ENCODE results near the gene C5orf15. TPM values are rescaled to one million over a fixed set of nuclear protein-coding genes. Genes with fewer than 3 reads are reported as not detected.

Gene C5orf15
- total and polyA plus RNA-seq, 2 experiments from 2014 or later = 37.7 to 61.4 TPM

DNA sequence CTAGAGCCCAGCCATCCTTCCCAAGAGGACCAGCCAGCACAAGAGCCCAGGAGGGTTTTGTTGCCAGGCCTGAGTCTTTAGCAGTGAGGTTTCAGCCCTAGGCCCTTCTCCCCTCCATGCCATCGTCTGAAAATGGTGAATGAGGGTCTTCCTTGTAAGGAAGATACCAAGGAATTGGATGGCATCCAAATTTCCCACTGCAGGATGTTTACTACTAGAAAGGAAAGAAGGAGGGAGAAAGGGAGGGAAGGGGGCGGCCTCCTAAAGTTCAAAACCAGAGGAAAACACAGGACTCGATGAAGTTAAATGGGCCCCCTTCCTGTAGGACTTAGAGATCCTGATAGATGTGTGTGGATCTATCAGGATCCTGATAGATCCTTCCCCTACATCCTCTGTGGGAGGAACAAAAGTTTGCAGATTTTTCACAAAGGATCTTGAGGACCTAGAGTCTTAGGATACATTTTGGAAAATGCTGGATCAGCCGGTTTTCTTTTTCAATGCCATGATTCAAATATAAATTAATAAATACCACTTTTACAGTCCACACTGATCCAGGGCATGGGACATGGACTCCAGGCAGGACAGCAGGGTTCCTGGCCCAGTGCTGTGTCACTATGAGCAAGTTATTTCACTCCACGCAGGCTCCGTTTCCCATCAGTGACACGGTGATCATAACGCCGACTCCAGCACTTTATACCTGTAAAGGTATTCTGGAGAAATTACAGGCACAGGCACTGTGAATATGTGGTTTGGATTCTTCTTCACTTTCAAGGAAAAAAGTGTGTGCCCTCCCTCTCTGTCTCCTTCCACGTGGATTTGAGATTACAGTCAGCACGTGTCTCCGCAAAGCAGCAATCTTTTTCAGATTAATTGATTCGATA is 40.9 kb downstream of the C5orf15 start:
- no peak for ATAC-seq
- Mint-ChIP-seq H3K27me3 (ENCODE audit: insufficient read depth, low read depth, poor library complexity) (peaks cover 12% of the 10 kb centered on the region), H3K4me3 (no peak overlapping the region), H3K36me3 (ENCODE audit: low read depth) (no peaks in the 10 kb centered on the region), H3K9me3 (no peaks in the 10 kb centered on the region), H3K27ac (no peak overlapping the region), H3K4me1 (peaks cover 8% of the 10 kb centered on the region; the same call in 2 of the 3 replicates)
- H2AFZ ChIP-seq = no peak overlapping the region
- TF ChIP-seq STAT1 (IDR thresholded peaks at IDR 0.05; ENCODE audit: unreplicated experiment) = no peak
- TF ChIP-seq NANOG (IDR thresholded peaks at IDR 0.05; ENCODE audit: borderline replicate concordance) = no peak
- no peak for TF ChIP-seq ZNF114 (CRISPR knock-in tag; IDR thresholded peaks at IDR 0.05)
- TF ChIP-seq ZNF331 (CRISPR knock-in tag; IDR thresholded peaks at IDR 0.05; ENCODE audit: low read depth) = no peak
- no peak for TF ChIP-seq EZH2 (IDR thresholded peaks at IDR 0.05; ENCODE audit: low read depth, unreplicated experiment)
- TF ChIP-seq, protein P1, sequence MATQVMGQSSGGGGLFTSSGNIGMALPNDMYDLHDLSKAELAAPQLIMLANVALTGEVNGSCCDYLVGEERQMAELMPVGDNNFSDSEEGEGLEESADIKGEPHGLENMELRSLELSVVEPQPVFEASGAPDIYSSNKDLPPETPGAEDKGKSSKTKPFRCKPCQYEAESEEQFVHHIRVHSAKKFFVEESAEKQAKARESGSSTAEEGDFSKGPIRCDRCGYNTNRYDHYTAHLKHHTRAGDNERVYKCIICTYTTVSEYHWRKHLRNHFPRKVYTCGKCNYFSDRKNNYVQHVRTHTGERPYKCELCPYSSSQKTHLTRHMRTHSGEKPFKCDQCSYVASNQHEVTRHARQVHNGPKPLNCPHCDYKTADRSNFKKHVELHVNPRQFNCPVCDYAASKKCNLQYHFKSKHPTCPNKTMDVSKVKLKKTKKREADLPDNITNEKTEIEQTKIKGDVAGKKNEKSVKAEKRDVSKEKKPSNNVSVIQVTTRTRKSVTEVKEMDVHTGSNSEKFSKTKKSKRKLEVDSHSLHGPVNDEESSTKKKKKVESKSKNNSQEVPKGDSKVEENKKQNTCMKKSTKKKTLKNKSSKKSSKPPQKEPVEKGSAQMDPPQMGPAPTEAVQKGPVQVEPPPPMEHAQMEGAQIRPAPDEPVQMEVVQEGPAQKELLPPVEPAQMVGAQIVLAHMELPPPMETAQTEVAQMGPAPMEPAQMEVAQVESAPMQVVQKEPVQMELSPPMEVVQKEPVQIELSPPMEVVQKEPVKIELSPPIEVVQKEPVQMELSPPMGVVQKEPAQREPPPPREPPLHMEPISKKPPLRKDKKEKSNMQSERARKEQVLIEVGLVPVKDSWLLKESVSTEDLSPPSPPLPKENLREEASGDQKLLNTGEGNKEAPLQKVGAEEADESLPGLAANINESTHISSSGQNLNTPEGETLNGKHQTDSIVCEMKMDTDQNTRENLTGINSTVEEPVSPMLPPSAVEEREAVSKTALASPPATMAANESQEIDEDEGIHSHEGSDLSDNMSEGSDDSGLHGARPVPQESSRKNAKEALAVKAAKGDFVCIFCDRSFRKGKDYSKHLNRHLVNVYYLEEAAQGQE (IDR thresholded peaks at IDR 0.05; ENCODE audit: unreplicated experiment) = no peak
- TF ChIP-seq, protein P2, sequence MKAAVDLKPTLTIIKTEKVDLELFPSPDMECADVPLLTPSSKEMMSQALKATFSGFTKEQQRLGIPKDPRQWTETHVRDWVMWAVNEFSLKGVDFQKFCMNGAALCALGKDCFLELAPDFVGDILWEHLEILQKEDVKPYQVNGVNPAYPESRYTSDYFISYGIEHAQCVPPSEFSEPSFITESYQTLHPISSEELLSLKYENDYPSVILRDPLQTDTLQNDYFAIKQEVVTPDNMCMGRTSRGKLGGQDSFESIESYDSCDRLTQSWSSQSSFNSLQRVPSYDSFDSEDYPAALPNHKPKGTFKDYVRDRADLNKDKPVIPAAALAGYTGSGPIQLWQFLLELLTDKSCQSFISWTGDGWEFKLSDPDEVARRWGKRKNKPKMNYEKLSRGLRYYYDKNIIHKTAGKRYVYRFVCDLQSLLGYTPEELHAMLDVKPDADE (IDR thresholded peaks at IDR 0.05) = no peak
- TF ChIP-seq JUNB (IDR thresholded peaks at IDR 0.05; ENCODE audit: unreplicated experiment) = no peak
- TF ChIP-seq, protein P3, sequence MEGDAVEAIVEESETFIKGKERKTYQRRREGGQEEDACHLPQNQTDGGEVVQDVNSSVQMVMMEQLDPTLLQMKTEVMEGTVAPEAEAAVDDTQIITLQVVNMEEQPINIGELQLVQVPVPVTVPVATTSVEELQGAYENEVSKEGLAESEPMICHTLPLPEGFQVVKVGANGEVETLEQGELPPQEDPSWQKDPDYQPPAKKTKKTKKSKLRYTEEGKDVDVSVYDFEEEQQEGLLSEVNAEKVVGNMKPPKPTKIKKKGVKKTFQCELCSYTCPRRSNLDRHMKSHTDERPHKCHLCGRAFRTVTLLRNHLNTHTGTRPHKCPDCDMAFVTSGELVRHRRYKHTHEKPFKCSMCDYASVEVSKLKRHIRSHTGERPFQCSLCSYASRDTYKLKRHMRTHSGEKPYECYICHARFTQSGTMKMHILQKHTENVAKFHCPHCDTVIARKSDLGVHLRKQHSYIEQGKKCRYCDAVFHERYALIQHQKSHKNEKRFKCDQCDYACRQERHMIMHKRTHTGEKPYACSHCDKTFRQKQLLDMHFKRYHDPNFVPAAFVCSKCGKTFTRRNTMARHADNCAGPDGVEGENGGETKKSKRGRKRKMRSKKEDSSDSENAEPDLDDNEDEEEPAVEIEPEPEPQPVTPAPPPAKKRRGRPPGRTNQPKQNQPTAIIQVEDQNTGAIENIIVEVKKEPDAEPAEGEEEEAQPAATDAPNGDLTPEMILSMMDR (conservative IDR thresholded peaks at IDR 0.05; ENCODE audit: low read depth in 2 of 2) = no peak
- TF ChIP-seq POLR2AphosphoS5 (IDR thresholded peaks at IDR 0.05; ENCODE audit: low read depth) = no peak
- TF ChIP-seq EZH2phosphoT487 (IDR thresholded peaks at IDR 0.05; ENCODE audit: unreplicated experiment) = no peak
- no peaks in the 10 kb centered on the region for H4K20me1 ChIP-seq (replicated peaks; ENCODE audit: insufficient read depth)
- H3K27me3 ChIP-seq (ENCODE audit: insufficient read depth) = no peaks in the 10 kb centered on the region
- no peak overlapping the region for H3K27ac ChIP-seq (ENCODE audit: low read depth)
- no peaks in the 10 kb centered on the region for H3K79me2 ChIP-seq (replicated peaks; ENCODE audit: insufficient read depth)
- H3K4me1 ChIP-seq (ENCODE audit: insufficient read depth) = no peaks in the 10 kb centered on the region
- no peak overlapping the region for H3K4me2 ChIP-seq
- H3K9me2 ChIP-seq (ENCODE audit: insufficient read depth) = no peaks in the 10 kb centered on the region
- H3F3A ChIP-seq (replicated peaks; ENCODE audit: low read depth) = no peaks in the 10 kb centered on the region
- H3K36me3 ChIP-seq (ENCODE audit: insufficient read depth) = no peaks in the 10 kb centered on the region
- H3K4me3 ChIP-seq = no peak overlapping the region
- no peak for DNase-seq (ENCODE audit: low spot score)
